Right ventricle myocardium inferior (tissue), 1 donor: ENCODE data around the gene KRTAP12-2. TPM values are rescaled to one million over a fixed set of nuclear protein-coding genes. Genes with fewer than 3 reads are reported as not detected.
"Not testable (repeated sequence)": the region's sequence is repeated elsewhere in the genome, so short reads cannot be mapped to it uniquely, and the experiment has no call there.

Experiments
- ATAC-seq: fragments of 200-7000 bp; cut with Tn5 transposase; one replicate; pipeline ENCODE4 v1.9.1; 2020; ENCODE audit warnings: mild to moderate bottlenecking, moderate library complexity
- DNase-seq: peaks from one replicate; pipeline ENCODE4 v3.0.0; 2021; ENCODE audit errors: missing footprints
- intact Hi-C: fragments of 100-400 bp; cut with DNase I; formaldehyde crosslinking; loops from one replicate; pipeline ENCODE4 v1.11.0; 2022
- total RNA-seq: library from RNA; stranded (reverse); fragmentation: NEBNext Ultra II Directional; extraction: Animal tissue kit (Norgen Biotek cat#: 25700); gene quantifications from one replicate; pipeline ENCODE4 v1.2.1, GENCODE V29; 2021
- donor health status: DM: no; HTN: yes; CAD: no; lungs with severe emphysema.

The KRTAP12-2 gene
- total RNA-seq, 1 donor from 2014 or later, result not detected

- ATAC-seq (no peak), DNase-seq (no peak)
- intact Hi-C loops, result no loop called here
These were observed 20.9 kb upstream of the KRTAP12-2 start for GRCh38 chr21:44687671-44688070.

DNA sequence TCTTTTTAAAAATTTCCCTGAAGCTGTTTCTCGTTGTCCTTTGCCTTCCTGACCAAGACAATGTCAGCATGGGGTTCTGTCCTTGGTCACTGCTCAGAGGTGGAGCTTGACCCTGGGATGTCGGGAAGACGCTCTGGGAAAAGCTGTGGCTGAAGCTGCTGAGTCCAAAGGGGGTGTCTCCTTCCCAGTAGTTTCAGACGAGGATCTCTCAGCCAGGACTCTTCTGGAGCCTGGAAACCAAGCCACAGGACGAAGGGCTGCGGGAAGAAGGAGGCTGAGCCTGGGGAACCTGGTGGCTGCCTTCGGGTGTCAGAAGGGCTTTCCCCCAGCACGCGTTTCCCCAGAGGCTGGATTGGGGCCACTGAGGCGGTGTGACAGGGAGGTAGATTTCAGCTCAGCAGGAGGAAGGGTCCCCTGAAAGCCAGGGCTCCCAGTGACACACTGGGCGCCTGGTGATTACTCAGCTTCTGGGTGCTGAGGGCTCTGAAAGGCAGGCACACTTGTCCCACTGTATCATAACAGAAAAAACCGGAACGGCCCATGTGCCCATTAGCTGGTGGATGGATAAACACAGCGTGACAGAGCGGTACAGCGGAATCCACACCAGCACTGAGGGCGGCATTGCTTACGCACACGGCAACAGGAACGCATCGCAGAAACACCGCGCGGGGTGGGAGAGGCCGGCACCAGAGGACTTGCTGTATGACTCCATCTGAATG, 20.3 kb upstream of the KRTAP12-2 start:
- ATAC-seq (no peak), DNase-seq (no peak)

DNA sequence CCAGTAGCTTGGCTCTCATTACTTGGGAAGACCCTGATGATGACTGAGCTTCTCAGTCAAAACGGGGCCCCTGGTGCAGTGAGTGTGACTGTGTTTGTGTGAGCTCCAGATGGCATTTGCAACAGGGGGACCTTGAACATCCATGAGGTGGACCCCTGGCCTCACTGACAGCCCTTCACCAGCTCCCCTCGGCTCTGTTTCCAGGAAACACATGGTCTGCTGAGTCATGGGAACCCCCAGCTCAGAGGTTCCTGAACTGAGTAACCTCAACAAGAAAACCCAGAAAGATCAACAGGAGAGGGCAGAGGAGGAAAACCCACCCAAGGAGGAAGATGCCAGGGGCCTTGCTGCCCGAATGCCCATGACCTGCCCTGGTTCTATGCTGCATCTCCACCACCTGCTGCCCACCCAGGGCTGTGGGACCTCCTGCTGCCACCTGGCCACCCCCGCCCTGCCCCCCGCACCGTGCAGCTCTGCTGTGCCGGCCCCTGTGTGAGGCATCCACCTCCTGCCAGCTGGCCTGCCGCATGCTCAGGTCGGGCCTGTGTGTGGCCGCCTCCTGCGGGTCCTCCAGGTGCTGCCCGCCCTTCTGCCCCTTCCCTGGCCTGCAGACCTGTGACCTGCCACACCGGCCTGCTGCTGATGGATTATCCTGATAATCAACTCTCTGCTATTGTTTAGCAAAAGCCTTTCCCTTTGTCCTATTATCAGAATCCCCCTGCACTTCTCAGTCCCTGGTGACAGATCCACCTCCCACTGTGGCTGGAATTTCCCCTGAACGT, 19.5 kb upstream of the KRTAP12-2 start:
- no peak for DNase-seq
- intact Hi-C loops, result no loop called here
- no peak for ATAC-seq

More for the DNA sequence above, 20.3 kb upstream of the KRTAP12-2 start:
- intact Hi-C loops, result no loop called here

GRCh38 chr21:44685050-44685449, 18.3 kb upstream of the KRTAP12-2 start:
- DNase-seq, ATAC-seq, intact Hi-C loops: not testable (repeated sequence)

DNA sequence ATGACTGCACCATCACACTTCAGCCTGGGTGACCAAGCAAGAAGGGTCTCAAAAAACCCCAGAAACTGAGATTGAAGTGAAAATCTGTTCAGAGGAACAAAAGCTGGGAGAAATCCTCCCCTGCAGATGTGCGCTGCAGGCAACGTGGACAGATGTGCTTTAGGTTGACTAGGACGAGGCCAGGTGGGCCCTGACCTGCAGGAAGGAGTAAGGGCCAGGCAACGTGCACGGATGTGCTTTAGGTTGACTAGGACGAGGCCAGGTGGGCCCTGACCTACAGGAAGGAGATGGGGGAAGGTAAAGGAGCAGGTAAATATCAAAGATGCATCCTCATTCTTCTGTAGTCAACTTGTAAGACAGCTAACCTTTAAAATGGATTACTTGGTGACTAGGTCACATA, 17.8 kb upstream of the KRTAP12-2 start:
- DNase-seq, result no peak
- intact Hi-C loops, result no loop called here
- ATAC-seq, result no peak

DNA sequence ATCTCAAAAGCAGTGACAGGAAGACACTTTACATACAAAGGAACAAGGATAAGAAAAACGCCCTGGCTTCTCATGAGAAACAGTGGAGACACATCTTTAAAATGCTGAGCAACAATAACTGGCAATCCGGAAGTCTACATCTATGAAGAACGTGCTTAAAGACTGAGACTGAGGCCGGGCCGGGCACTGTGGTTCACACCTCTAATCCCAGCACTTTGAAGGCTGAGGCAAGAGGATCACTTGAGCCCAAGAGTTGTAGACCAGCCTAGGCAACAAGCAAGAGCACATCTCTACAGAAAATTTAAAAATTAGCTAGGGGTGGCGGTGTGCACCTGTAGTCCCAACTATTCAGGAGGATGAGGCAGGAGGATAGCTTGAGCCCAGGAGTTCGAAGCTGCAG, 17.4 kb upstream of the KRTAP12-2 start:
- intact Hi-C loops, result no loop called here
- ATAC-seq (no peak), DNase-seq (no peak)

- ATAC-seq (no peak), DNase-seq (no peak)
- intact Hi-C loops, result no loop called here
These were observed 15.9 kb upstream of the KRTAP12-2 start for GRCh38 chr21:44682580-44683151.

DNA sequence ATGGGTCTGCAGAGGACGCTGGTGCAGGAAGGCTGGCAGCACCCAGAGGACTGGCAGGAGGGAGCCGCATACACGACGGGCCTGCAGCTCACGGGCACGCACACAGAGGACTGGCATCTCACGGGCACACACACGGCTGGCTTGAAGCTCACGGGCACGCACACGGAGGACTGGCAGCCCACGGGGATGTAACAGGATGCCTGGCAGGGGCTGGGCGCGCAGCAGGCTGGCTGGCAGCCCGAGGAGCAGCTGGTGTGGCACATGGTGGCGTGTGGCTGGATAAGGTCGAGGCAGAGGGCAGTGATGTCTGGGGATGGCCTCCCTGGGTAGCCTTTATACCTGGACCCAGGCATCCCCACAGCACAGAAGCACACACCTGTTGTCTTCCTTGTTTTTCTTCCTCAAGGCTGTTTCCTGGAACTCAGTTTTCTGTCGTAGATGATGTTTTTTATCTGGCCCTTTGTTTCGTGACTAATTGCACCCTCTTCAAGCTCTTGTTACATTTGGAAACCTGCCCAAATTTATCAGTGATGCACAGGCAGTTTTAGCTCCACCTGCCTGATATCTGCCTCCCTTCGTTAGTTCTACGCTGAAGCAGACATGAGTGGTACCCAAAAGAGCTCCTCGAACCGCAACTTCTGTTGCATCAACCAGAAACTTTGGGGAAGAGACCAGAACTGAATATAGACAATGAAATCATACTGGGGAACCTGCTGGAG, 15.3 kb upstream of the KRTAP12-2 start, which contains the start of gene KRTAP12-1:
KRTAP12-1 (minus strand) TSS at position 303 of the 719 bp plus-strand sequence; CDS start at position 263, 40 bp downstream.
- no peak for DNase-seq
- intact Hi-C loops, result no loop called here
- ATAC-seq, result no peak

- ATAC-seq, result no peak
- intact Hi-C loops, result no loop called here
- DNase-seq, result no peak
These were observed 14.4 kb upstream of the KRTAP12-2 start for GRCh38 chr21:44681152-44681551.

- ATAC-seq (no peak), DNase-seq (no peak)
- intact Hi-C loops, result no loop called here
These were observed 11.2 kb upstream of the KRTAP12-2 start for GRCh38 chr21:44677881-44678280.

GRCh38 chr21:44671911-44672310, 5.2 kb upstream of the KRTAP12-2 start:
- intact Hi-C loops, result no loop called here
- ATAC-seq (no peak), DNase-seq (no peak)

- DNase-seq (no peak), ATAC-seq (no peak)
- intact Hi-C loops, result no loop called here
These were observed 4.1 kb upstream of the KRTAP12-2 start for GRCh38 chr21:44670642-44671432.

- DNase-seq (no peak), ATAC-seq (no peak)
- intact Hi-C loops, result no loop called here
These were observed 885 bp upstream of the KRTAP12-2 start for GRCh38 chr21:44667612-44668011.

DNA sequence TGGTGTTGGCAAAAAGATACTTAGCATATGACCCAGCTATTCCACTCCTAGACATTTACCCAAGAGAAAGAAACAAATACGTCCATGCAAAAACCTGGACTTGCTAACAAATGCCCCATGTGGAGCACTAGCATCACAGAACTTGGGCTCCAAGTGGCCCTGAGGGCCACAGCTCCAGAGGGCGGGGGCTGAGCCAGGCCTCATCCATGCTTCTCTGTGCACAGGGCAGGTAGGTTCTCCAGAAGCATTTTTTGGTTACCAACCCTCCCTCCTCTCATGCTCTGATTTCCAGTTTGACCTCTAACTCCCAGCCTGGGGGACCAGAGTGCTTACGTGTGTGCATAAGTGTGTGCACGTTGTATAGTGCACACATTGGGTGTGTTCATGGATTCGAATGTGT, 2.0 kb downstream of the KRTAP12-2 start:
- DNase-seq (no peak), ATAC-seq (no peak)
- intact Hi-C loops, result no loop called here

DNA sequence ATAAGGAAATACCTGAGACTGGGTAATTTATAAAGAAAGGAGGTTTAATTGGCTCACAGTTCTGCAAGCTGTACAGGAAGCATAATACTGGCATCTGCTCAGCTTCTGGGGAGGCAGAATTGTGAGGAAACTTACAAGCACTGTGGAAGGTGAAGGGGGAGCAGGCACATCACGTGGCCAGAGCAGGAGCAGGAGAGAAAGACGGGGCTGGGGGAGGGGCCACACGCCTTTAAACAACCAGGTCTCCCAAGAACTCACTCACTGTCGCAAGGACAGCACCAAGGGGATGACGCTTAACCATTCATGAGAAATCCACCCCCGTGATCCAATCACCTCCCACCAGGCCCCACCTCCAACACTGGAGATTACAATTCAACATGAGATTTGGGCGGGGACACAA, 5.2 kb downstream of the KRTAP12-2 start:
- intact Hi-C loops, ATAC-seq, DNase-seq: not testable (repeated sequence)

DNA sequence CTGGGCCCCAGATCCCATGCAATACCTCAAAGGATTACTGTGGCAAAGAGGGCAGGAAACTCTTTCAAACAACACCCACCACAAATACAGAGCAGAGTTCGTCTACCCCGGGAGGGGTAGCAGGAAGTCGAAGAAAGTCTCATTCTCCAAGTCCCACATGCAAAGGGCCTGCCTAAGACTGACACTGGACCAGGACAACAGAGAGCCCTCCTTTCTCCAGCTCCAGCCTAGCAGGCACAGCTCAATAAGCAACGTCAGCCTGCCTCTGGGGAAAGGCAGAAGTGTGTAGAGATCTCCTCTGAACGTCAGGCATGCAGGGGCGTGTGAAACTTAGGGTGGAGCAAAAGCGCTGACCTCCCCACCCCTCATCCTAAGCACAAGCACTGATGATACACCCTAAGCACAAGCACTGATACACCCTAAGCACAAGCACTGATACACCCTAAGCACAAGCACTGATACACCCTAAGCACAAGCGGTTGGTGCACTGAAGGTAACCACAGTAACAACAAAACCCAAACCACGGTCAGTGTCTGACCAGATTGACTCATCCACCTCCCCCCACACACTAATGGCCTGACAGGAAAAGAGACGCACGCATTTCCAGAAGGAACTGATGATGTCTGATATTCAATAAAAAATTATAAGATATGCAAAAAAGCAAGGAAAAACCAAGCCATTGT, 7.7 kb downstream of the KRTAP12-2 start:
- no peak for DNase-seq
- intact Hi-C loops, result no loop called here
- ATAC-seq, result no peak

- intact Hi-C loops, result no loop called here
- no peak for DNase-seq
- ATAC-seq, result no peak
These were observed 8.2 kb downstream of the KRTAP12-2 start for GRCh38 chr21:44658541-44658910.
